Neural cell (in vitro differentiated cells): ENCODE data around the gene CXCR1.

Experiments used
- EZH2 ChIP-seq: fragments of 200-600, 300-800 bp; shearing (Covaris generic), sonication (generic); IDR thresholded peaks from 2 replicates; pipeline ENCODE4 v1.6.1; 2014; ENCODE audit warnings: antibody characterized with exemption, low read length, borderline replicate concordance, mild to moderate bottlenecking; ENCODE audit not compliant: insufficient read depth, poor library complexity, severe bottlenecking
- MXI1 ChIP-seq: fragments of 450-650 bp; conservative IDR thresholded peaks from 2 replicates; pipeline ENCODE4 v1.6.1; 2014; ENCODE audit warnings: antibody characterized with exemption, mild to moderate bottlenecking; ENCODE audit not compliant: poor library complexity, severe bottlenecking
- TF ChIP-seq, protein P1 (sequence below): fragments of 450-650 bp; IDR thresholded peaks from 2 replicates; pipeline ENCODE4 v1.5.1; 2014; ENCODE audit warnings: antibody characterized with exemption, mild to moderate bottlenecking, moderate library complexity; ENCODE audit not compliant: poor library complexity, severe bottlenecking

- TF ChIP-seq, protein P1, sequence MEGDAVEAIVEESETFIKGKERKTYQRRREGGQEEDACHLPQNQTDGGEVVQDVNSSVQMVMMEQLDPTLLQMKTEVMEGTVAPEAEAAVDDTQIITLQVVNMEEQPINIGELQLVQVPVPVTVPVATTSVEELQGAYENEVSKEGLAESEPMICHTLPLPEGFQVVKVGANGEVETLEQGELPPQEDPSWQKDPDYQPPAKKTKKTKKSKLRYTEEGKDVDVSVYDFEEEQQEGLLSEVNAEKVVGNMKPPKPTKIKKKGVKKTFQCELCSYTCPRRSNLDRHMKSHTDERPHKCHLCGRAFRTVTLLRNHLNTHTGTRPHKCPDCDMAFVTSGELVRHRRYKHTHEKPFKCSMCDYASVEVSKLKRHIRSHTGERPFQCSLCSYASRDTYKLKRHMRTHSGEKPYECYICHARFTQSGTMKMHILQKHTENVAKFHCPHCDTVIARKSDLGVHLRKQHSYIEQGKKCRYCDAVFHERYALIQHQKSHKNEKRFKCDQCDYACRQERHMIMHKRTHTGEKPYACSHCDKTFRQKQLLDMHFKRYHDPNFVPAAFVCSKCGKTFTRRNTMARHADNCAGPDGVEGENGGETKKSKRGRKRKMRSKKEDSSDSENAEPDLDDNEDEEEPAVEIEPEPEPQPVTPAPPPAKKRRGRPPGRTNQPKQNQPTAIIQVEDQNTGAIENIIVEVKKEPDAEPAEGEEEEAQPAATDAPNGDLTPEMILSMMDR: no peak
- TF ChIP-seq EZH2 (no peak), MXI1 (no peak)
These were observed 1.3 kb upstream of the CXCR1 start for GRCh38 chr2:218168016-218168415.
